CD4-positive, alpha-beta T cell treated with Interleukin-17A for 4 hours (primary cell): ENCODE data around the gene MELTF.
A peak's percentile ranks its signal among the peaks of the same experiment; 100 is the strongest.
"Not testable (repeated sequence)": the region's sequence is repeated elsewhere in the genome, so short reads cannot be mapped to it uniquely, and the experiment has no call there.

Experiments
- DNase-seq: peaks from one replicate; pipeline ENCODE4 v3.0.0-alpha.2; 2020; ENCODE audit warnings: mixed read lengths

The MELTF gene

GRCh38 chr3:197029511-197030167, at the start of gene MELTF:
TSS of gene MELTF (minus strand) at chr3:197029817. CDS start at chr3:197029702, 115 bp downstream.
- peak; percentile 80 for DNase-seq

DNA sequence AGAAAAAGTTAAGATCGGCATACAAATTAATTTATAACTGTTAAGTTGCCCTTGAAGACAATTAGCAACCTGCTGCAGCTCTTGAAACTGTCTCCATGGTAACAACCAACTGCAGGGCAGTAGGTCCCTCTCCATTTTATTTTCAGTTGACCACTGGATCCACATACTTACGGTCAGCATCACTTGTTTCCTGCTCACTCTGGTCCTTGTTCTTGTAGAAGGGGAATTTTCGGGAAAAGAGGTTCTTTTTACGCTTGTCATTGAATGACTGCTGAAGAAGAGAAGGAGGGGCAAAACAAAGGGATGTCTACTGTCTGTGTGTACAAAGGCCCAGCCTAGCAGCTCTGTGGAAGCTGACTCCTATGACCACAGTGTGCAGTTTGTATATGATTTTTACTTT, 46.8 kb upstream of the MELTF start:
- DNase-seq: no peak

DNA sequence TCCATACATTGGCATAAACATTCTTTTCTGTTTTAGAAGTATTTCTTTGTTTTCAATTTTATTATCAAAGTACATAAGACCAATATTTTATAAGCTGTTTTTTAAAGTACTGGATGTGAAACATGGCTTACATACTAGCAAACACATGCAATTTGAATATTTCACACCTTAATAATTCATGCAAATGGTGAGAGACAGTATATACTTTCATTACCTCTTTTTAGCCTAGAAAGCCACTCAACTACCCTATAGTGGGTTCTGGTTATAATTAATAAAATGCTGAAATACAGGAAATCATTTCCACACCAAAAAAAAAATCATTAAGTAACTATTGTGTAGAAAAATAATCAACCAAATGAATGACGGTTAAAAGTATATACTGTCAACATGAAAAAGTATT, 38.5 kb upstream of the MELTF start:
- DNase-seq: no peak

DNA sequence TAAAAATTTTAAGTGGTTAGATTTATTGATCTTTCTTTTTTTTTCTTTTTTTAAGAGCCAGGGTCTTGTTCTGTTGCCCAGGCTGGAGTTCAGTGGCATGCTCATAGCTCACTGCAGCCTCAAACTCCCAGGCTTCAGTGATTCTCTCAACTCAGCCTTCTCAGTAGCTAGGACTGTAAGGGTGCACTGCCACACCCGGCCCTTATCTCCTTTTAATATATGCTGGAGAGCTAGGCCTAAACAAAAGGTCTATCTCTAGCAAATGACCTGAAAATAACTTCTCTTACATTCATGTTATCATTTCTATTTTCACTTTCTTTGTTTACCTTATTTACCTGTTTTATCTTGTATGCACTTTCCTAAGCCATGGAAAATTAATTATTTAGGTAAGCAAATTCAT, 35.2 kb upstream of the MELTF start:
- DNase-seq: no peak

GRCh38 chr3:197062446-197062845, 32.8 kb upstream of the MELTF start:
- DNase-seq: no peak

DNA sequence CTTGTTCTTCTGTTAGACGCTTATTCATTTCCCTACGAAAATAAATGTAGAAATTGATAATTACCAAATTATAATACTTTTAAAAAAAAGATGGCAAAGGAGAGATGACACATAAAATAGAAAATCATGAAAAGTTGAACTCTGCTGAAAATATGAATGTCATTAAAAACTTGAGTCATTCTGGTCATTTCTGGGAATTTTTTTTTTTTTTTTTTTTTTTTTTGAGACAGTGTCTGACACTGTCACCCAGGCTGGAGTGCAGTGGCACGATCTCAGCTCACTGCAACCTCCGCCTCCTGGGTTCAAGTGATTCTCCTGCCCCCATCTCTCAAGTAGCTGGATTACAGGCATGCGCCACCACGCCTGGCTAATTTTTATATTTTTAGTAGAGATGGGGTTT, 22.0 kb upstream of the MELTF start:
- DNase-seq: not testable (repeated sequence)

GRCh38 chr3:197050511-197050910, 20.9 kb upstream of the MELTF start:
- DNase-seq: no peak

- DNase-seq: no peak
Observed at GRCh38 chr3:197042539-197042938, 12.9 kb upstream of the MELTF start.

GRCh38 chr3:197041875-197042488, 12.4 kb upstream of the MELTF start:
- DNase-seq: no peak

- no peak for DNase-seq
Observed at GRCh38 chr3:197040658-197041057, 11.0 kb upstream of the MELTF start.

- DNase-seq: no peak
Observed at GRCh38 chr3:197038679-197039462, 9.3 kb upstream of the MELTF start.

DNA sequence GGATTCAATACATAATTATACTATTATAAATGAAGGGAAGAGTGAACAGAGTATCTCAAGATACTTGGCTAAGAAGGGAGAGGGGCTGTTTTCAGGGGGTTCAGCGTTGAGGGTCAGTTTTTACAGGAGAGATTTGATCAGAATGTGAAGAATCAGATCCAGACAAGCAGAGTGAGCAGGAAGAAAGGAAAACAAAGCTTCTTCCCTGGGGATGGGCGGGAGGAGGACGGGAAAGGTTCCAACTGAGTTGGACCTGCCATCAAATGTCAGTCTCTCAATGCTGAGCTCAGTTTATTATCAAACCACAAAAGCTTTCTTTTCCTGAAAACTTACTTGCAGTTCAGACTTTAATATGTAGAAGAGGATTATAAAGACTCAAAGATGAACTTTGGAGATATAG, 6.0 kb upstream of the MELTF start:
- DNase-seq: no peak

- DNase-seq: not testable (repeated sequence)
Observed at GRCh38 chr3:197034778-197035177, 5.2 kb upstream of the MELTF start.

DNA sequence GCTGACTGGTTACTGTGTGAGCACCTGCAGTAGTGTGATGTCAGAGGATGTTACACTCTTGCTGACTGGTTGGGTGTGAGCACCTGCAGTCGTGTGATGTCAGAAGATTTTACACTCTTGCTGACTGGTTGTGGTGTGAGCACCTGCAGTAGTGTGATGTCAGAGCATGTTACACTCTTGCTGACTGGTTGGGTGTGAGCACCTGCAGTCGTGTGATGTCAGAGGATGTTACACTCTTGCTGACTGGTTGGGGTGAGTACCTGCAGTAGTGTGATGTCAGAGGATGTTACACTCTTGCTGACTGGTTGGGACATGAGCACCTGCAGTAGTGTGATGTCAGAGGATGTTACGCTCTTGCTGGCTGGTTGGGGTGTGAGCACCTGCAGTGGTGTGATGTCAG, 4.1 kb upstream of the MELTF start:
- not testable (repeated sequence) for DNase-seq

GRCh38 chr3:197031315-197032285, 2.0 kb upstream of the MELTF start:
- DNase-seq: no peak

GRCh38 chr3:197030379-197031314, 1.0 kb upstream of the MELTF start:
- no peak for DNase-seq

GRCh38 chr3:197028728-197029510, 698 bp downstream of the MELTF start:
- DNase-seq: peak; percentile 34

GRCh38 chr3:197027896-197028727, 1.5 kb downstream of the MELTF start:
- no peak for DNase-seq

- DNase-seq: no peak
Observed at GRCh38 chr3:197027151-197027895, 2.3 kb downstream of the MELTF start.
